Smooth muscle cell (in vitro differentiated cells): ENCODE results near the gene SLC13A3. TPM values are rescaled to one million over a fixed set of nuclear protein-coding genes. Genes with fewer than 3 reads are reported as not detected.

ENCODE experiments used
- DNase-seq: peaks from one replicate; lab custom pipeline; 2025; ENCODE audit not compliant: unreplicated experiment; lab: John Stamatoyannopoulos, UW
- H2AFZ ChIP-seq: fragments of 200-600 bp; sonication (generic); 2 replicates; pipeline ENCODE4 v1.6.0; 2016; ENCODE audit warnings: antibody characterized with exemption, low read depth, mild to moderate bottlenecking
- H3F3A ChIP-seq: fragments of 200-600 bp; sonication (generic); 2 replicates; pipeline ENCODE4 v1.6.0; 2017; ENCODE audit warnings: antibody characterized with exemption, low read depth
- H3K27ac ChIP-seq: fragments of 200-600 bp; sonication (generic); 2 replicates; pipeline ENCODE4 v1.5.1; 2016; ENCODE audit warnings: low read depth, mild to moderate bottlenecking
- H3K27me3 ChIP-seq: fragments of 200-600 bp; sonication (generic); 2 replicates; pipeline ENCODE4 v1.6.1; 2016; ENCODE audit warnings: low read depth, mild to moderate bottlenecking
- H3K36me3 ChIP-seq: fragments of 200-600 bp; sonication (generic); 2 replicates; pipeline ENCODE4 v1.5.1; 2016; ENCODE audit warnings: low read depth
- H3K4me1 ChIP-seq: fragments of 200-600 bp; sonication (generic); 2 replicates; pipeline ENCODE4 v1.5.1; 2016; ENCODE audit warnings: low read depth
- H3K4me2 ChIP-seq: fragments of 200-600 bp; sonication (generic); 2 replicates; pipeline ENCODE4 v1.6.0; 2016; ENCODE audit warnings: mild to moderate bottlenecking
- H3K4me3 ChIP-seq: fragments of 200-600 bp; sonication (generic); 2 replicates; pipeline ENCODE4 v1.5.1; 2016; ENCODE audit warnings: mild to moderate bottlenecking
- H3K79me2 ChIP-seq: fragments of 200-600 bp; sonication (generic); 2 replicates; pipeline ENCODE4 v1.6.0; 2016; ENCODE audit warnings: low read depth, mild to moderate bottlenecking
- H3K9ac ChIP-seq: fragments of 200-600 bp; sonication (generic); 2 replicates; pipeline ENCODE4 v1.6.0; 2016; ENCODE audit warnings: low read depth
- H3K9me3 ChIP-seq: fragments of 200-600 bp; sonication (generic); replicated peaks from 2 replicates; pipeline ENCODE4 v1.5.1; 2016; ENCODE audit warnings: low read depth
- H4K20me1 ChIP-seq: fragments of 200-600 bp; sonication (generic); 2 replicates; pipeline ENCODE4 v1.6.0; 2016; ENCODE audit warnings: low read depth
- CTCF ChIP-seq: fragments of 200-600 bp; sonication (generic); IDR thresholded peaks from 2 replicates; pipeline ENCODE4 v1.5.1; 2017; ENCODE audit warnings: borderline replicate concordance, mild to moderate bottlenecking, antibody characterized with exemption; ENCODE audit not compliant: insufficient read depth, poor library complexity, severe bottlenecking
- WGBS: methylation state at CpG from one replicate; pipeline ENCODE4 v1.1.7; 2016; ENCODE audit warnings: low lambda C conversion rate; 5-methylcytosine and 5-hydroxymethylcytosine counted together
- polyA plus RNA-seq: library from polyadenylated mRNA; unstranded; fragments of >200 nt; fragmentation: Nextera tagmentation; extraction: Ambion mirVana; gene quantifications from 2 replicates; pipeline ENCODE4 v1.2.1, GENCODE V29; 2016
- total RNA-seq: library from RNA; depleted of rRNA; stranded (reverse); fragments of >200 nt; gene quantifications from 2 replicates; pipeline ENCODE4 v1.2.3, GENCODE V29; 2014

SLC13A3 gene
- 6.4 and 8.6 TPM in 2 replicates for total RNA-seq
- polyA plus RNA-seq: 6.2 and 7.7 TPM in 2 replicates

GRCh38 chr20:46651091-46651962 is at the start of gene SLC13A3:
Gene SLC13A3 (minus strand): TSS chr20:46651459. CDS start chr20:46651421, 38 bp downstream.
- no peaks in the 10 kb centered on the region for H3K79me2 ChIP-seq
- peaks cover 6% of the 10 kb centered on the region for H3K4me1 ChIP-seq
- H2AFZ ChIP-seq: no peak within 1 kb of the TSS
- H3F3A ChIP-seq: no peaks in the 10 kb centered on the region
- WGBS: 29% methylated on average over 46 of the region's 55 CpGs
- no peak for DNase-seq
- peak within 1 kb of the TSS; percentile 62 for H3K4me2 ChIP-seq
- H3K36me3 ChIP-seq: no peaks in the 10 kb centered on the region
- no peak for TF ChIP-seq CTCF
- no peak within 1 kb of the TSS for H3K9ac ChIP-seq
- H3K9me3 ChIP-seq: no peaks in the 10 kb centered on the region
- H3K4me3 ChIP-seq: peak within 1 kb of the TSS; percentile 17
- H3K27ac ChIP-seq: no peak within 1 kb of the TSS
- H3K27me3 ChIP-seq: peaks cover 51% of the 10 kb centered on the region
- no peaks in the 10 kb centered on the region for H4K20me1 ChIP-seq

GRCh38 chr20:46701057-46701456 is 49.8 kb upstream of the SLC13A3 start:
- Histone ChIP-seq H3K27ac (peak overlapping the region; percentile 59), H3K9me3 (no peaks in the 10 kb centered on the region), H3K36me3 (no peaks in the 10 kb centered on the region), H3K4me2 (no peak overlapping the region), H3K9ac (peak overlapping the region; percentile 19), H3F3A (peaks cover 12% of the 10 kb centered on the region), H4K20me1 (no peaks in the 10 kb centered on the region), H3K79me2 (no peaks in the 10 kb centered on the region), H2AFZ (no peak overlapping the region), H3K27me3 (no peaks in the 10 kb centered on the region), H3K4me3 (no peak overlapping the region), H3K4me1 (peaks cover 22% of the 10 kb centered on the region)
- no peak for TF ChIP-seq CTCF
- 76% methylated on average over 2 of the region's 2 CpGs for WGBS
- no peak for DNase-seq

- Histone ChIP-seq H3K9ac (no peak overlapping the region), H3K27ac (no peak overlapping the region), H3K4me2 (no peak overlapping the region), H3K79me2 (no peaks in the 10 kb centered on the region), H3K4me3 (no peak overlapping the region), H3K27me3 (no peaks in the 10 kb centered on the region), H3K9me3 (no peaks in the 10 kb centered on the region), H4K20me1 (no peaks in the 10 kb centered on the region), H3K36me3 (no peaks in the 10 kb centered on the region), H2AFZ (no peak overlapping the region), H3F3A (peaks cover 11% of the 10 kb centered on the region), H3K4me1 (peaks cover 28% of the 10 kb centered on the region)
- TF ChIP-seq CTCF: no peak
- no peak for DNase-seq
- WGBS: 88% methylated on average over 6 of the region's 6 CpGs
Observed at GRCh38 chr20:46700481-46700880, 49.2 kb upstream of the SLC13A3 start.
